ENCODE data around the gene LRFN5.

- no peak for TF ChIP-seq CTCF (IDR thresholded peaks at IDR 0.05)
- no peak for TF ChIP-seq POLR2AphosphoS5 (IDR thresholded peaks at IDR 0.05)
These were observed 36.1 kb upstream of the LRFN5 start for GRCh38 chr14:41570415-41571155.
